GM12873 (cell line): ENCODE results near the gene PALM3.

Source experiments
- CTCF ChIP-seq: IDR thresholded peaks from 2 replicates; pipeline ENCODE4 v1.5.1; 2012; ENCODE audit warnings: low read depth, mild to moderate bottlenecking, moderate library complexity, low read length, control low read depth; ENCODE audit not compliant: insufficient read depth; ENCODE audit errors: missing control alignments

PALM3 gene

DNA sequence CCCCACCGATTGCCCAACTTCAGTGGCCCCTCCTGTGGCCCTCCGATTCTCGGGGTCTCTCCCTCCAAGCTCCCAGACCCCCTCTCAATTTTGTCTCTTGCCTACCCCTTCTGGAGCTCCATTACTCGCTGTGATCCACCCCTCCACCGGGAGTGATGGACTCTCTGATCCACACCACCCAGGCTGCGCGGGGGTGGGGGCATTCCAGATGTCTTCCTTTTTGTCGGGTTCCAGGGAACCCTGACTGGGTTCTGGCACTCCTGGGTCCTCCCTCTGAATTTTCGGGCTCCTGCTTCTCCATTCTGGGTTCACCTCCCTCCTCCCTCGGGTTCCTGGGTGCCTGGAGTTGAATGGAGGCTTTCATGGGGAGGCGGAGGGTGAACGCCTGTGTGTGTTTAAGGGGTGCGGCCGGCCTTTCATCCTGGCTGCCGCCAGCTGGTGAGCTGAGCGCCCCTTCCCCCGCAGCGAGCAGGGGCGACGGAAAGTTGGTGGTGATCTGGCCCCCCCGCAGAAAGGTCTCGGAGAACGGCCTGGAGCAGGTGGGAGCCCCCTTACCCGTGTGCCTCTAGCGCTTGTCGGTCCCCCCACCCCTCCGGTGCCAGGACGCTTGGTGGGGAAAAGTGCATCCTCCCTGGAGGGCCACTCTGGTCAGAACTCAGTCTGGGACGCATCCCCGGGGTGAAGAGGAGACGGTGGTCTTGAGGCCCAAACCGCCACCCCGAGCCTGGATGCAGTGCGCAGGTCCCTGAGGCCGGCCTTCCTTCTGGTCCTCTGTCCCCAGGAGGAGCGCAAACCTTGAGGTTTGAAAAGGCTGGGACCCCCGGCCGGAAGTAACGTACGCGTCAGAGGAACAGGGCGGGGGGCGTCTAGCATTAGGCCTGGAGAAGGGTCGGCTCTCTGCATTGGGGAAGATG is 12.3 kb upstream of the PALM3 start:
- peak; percentile 8 for TF ChIP-seq CTCF

DNA sequence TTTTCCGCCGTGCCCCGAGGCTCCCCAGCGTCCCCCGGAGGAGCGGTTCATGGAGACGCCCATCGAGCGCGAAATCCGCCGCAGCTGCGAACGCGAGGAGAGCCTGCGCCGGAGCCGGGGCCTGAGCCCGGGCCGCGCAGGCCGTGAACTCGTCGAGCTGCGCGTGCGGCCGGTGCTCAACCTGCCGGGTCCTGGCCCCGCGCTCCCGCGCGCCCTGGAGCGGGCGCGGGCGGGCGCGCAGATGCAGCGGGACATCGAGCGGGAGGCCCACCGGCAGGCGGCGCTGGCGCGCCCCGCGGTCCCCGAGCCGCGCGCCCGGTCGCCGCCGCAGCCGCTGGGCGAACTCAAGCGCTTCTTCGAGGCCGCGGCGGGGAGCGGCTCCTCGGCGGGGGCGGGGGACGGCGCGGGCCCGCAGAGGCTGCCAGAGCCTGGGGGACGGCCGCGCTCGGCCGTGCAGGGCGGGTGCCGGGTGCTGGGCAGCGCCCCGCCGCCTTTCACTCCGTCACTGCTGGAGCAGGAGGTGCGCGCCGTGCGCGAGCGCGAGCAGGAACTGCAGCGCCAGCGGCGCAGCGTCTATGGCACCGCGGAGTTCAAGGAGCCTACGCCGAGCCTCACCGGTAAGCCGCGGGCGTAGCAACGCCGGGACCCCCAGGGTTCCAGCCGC is 11.5 kb upstream of the PALM3 start:
- TF ChIP-seq CTCF: peak; percentile 62

DNA sequence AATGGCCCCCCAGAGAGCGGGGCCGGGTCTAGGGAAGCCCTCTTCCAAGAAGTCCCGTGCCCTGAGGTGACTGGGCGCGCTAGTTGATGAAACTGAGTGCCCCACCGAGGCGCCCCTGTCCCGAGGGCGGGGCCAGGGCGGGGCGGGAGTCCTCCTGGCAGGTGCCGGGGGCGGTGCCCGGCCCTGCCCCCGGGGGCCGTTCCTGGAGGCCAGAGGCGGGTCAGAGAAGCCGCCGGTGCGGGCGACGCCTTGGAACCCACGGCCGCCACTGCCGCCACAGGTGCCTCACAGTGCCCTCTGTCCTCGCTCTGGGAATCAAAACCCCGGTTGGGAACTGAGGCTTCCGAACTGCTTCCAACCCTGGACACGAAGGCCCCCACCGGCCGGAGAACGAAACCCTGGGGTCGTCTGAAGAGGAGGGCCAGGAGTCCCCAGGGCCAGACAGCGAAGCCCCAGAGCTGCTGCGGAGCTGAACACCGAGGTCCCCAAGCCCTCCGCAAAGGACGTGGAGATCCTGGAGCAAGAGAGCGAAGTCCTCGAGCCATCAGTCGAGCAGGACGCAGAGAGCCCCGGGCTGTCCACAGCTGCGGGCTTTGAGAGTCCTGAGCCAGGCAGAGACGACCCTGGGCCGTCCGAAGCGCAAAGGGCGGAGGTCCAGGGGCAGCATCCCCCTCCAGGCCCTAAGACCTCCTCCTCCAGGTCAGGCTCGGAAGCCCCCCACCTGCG is 10.8 kb upstream of the PALM3 start, which contains the start of gene MISP3:
TSS of gene MISP3 (plus strand) at position 252 of the 726 bp plus-strand sequence. CDS start 524 bp downstream, outside the sequence.
- no peak for TF ChIP-seq CTCF

DNA sequence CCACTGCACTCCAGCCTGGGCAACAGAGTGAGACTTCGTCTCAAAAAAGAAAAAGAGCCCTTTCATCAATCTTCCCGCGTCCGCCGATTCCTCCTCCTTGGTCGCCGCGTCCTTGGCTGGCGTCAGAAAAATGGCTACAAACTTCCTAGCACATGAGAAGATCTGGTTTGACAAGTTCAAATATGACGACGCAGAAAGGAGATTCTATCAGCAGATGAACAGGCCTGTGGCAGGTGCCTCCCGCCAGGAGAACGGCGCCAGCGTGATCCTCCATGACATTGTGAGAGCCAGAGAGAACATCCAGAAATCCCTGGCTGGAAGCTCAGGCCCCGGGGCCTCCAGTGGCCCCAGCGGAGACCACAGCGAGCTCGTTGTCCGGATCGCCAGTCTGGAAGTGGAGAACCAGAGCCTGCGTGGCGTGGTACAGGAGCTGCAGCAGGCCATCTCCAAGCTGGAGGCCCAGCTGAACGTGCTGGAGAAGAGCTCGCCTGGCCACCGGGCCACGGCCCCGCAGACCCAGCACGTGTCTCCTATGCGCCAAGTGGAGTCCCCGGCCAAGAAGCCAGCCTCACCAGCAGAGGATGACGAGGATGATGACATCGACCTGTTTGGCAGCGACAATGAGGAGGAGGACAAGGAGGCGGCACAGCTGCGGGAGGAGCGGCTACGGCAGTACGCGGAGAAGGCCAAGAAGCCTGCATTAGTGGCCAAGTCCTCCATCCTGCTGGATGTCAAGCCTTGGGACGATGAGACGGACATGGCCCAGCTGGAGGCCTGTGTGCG is 8.6 kb upstream of the PALM3 start:
- TF ChIP-seq CTCF: no peak

GRCh38 chr19:14066134-14066533 is 4.3 kb upstream of the PALM3 start:
- no peak for TF ChIP-seq CTCF

DNA sequence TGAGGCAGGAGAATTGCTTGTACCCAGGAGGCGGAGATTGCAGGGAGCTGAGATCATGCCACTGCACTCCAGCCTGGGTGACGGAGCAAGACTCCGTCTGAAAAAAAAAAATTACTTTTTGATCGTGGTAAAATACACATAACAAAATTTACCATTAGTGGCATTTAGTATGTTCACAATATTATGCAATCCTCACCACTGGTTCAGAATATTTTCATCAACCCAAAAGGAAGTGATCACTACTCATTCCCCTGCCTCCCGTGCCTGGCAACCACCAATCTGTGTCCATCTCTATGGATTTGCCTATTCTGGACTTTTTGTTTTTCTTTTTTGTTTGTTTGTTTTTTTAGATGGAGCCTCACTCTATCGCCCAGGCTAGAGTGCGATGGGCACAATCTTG is 1.2 kb upstream of the PALM3 start:
- no peak for TF ChIP-seq CTCF
